Smooth muscle cell (in vitro differentiated cells): ENCODE measurements around the gene NTNG2. TPM values are rescaled to one million over a fixed set of nuclear protein-coding genes. Genes with fewer than 3 reads are reported as not detected.

Source experiments
- DNase-seq: peaks from one replicate; lab custom pipeline; 2025; ENCODE audit not compliant: unreplicated experiment; lab: John Stamatoyannopoulos, UW
- H2AFZ ChIP-seq: fragments of 200-600 bp; sonication (generic); 2 replicates; pipeline ENCODE4 v1.6.0; 2016; ENCODE audit warnings: antibody characterized with exemption, low read depth, mild to moderate bottlenecking
- H3F3A ChIP-seq: fragments of 200-600 bp; sonication (generic); 2 replicates; pipeline ENCODE4 v1.6.0; 2017; ENCODE audit warnings: antibody characterized with exemption, low read depth
- H3K27ac ChIP-seq: fragments of 200-600 bp; sonication (generic); 2 replicates; pipeline ENCODE4 v1.5.1; 2016; ENCODE audit warnings: low read depth, mild to moderate bottlenecking
- H3K27me3 ChIP-seq: fragments of 200-600 bp; sonication (generic); 2 replicates; pipeline ENCODE4 v1.6.1; 2016; ENCODE audit warnings: low read depth, mild to moderate bottlenecking
- H3K36me3 ChIP-seq: fragments of 200-600 bp; sonication (generic); 2 replicates; pipeline ENCODE4 v1.5.1; 2016; ENCODE audit warnings: low read depth
- H3K4me1 ChIP-seq: fragments of 200-600 bp; sonication (generic); 2 replicates; pipeline ENCODE4 v1.5.1; 2016; ENCODE audit warnings: low read depth
- H3K4me2 ChIP-seq: fragments of 200-600 bp; sonication (generic); 2 replicates; pipeline ENCODE4 v1.6.0; 2016; ENCODE audit warnings: mild to moderate bottlenecking
- H3K4me3 ChIP-seq: fragments of 200-600 bp; sonication (generic); 2 replicates; pipeline ENCODE4 v1.5.1; 2016; ENCODE audit warnings: mild to moderate bottlenecking
- H3K79me2 ChIP-seq: fragments of 200-600 bp; sonication (generic); 2 replicates; pipeline ENCODE4 v1.6.0; 2016; ENCODE audit warnings: low read depth, mild to moderate bottlenecking
- H3K9ac ChIP-seq: fragments of 200-600 bp; sonication (generic); 2 replicates; pipeline ENCODE4 v1.6.0; 2016; ENCODE audit warnings: low read depth
- H3K9me3 ChIP-seq: fragments of 200-600 bp; sonication (generic); replicated peaks from 2 replicates; pipeline ENCODE4 v1.5.1; 2016; ENCODE audit warnings: low read depth
- H4K20me1 ChIP-seq: fragments of 200-600 bp; sonication (generic); 2 replicates; pipeline ENCODE4 v1.6.0; 2016; ENCODE audit warnings: low read depth
- CTCF ChIP-seq: fragments of 200-600 bp; sonication (generic); IDR thresholded peaks from 2 replicates; pipeline ENCODE4 v1.5.1; 2017; ENCODE audit warnings: borderline replicate concordance, mild to moderate bottlenecking, antibody characterized with exemption; ENCODE audit not compliant: insufficient read depth, poor library complexity, severe bottlenecking
- WGBS: methylation state at CpG from one replicate; pipeline ENCODE4 v1.1.7; 2016; ENCODE audit warnings: low lambda C conversion rate; 5-methylcytosine and 5-hydroxymethylcytosine counted together
- polyA plus RNA-seq: library from polyadenylated mRNA; unstranded; fragments of >200 nt; fragmentation: Nextera tagmentation; extraction: Ambion mirVana; gene quantifications from 2 replicates; pipeline ENCODE4 v1.2.1, GENCODE V29; 2016
- total RNA-seq: library from RNA; depleted of rRNA; stranded (reverse); fragments of >200 nt; gene quantifications from 2 replicates; pipeline ENCODE4 v1.2.3, GENCODE V29; 2014

The NTNG2 gene
- total and polyA plus RNA-seq, 2 experiments from 2014 or later, result 0.36 to 1.0 TPM

GRCh38 chr9:132249690-132250089, 87.8 kb downstream of the NTNG2 start:
- H3K4me2 ChIP-seq, result no peak overlapping the region
- H3K27me3 ChIP-seq, result peaks cover 2% of the 10 kb centered on the region
- 93% methylated on average over 5 of the region's 8 CpGs for WGBS
- no peak overlapping the region for H2AFZ ChIP-seq
- no peaks in the 10 kb centered on the region for H3K79me2 ChIP-seq
- no peak overlapping the region for H3K4me3 ChIP-seq
- no peak overlapping the region for H3K9ac ChIP-seq
- DNase-seq, result no peak
- no peak for TF ChIP-seq CTCF
- no peaks in the 10 kb centered on the region for H3K9me3 ChIP-seq
- H3K4me1 ChIP-seq, result no peaks in the 10 kb centered on the region
- no peaks in the 10 kb centered on the region for H3K36me3 ChIP-seq
- H4K20me1 ChIP-seq, result no peaks in the 10 kb centered on the region
- no peaks in the 10 kb centered on the region for H3F3A ChIP-seq
- H3K27ac ChIP-seq, result no peak overlapping the region

- no peak overlapping the region for H3K4me3 ChIP-seq
- H3K79me2 ChIP-seq, result no peaks in the 10 kb centered on the region
- H2AFZ ChIP-seq, result no peak overlapping the region
- no peaks in the 10 kb centered on the region for H3K4me1 ChIP-seq
- H4K20me1 ChIP-seq, result no peaks in the 10 kb centered on the region
- H3F3A ChIP-seq, result no peaks in the 10 kb centered on the region
- 92% methylated on average over 20 of the region's 20 CpGs for WGBS
- no peak for TF ChIP-seq CTCF
- no peak for DNase-seq
- no peaks in the 10 kb centered on the region for H3K27me3 ChIP-seq
- H3K27ac ChIP-seq, result no peak overlapping the region
- no peak overlapping the region for H3K9ac ChIP-seq
- no peak overlapping the region for H3K4me2 ChIP-seq
- no peaks in the 10 kb centered on the region for H3K9me3 ChIP-seq
- H3K36me3 ChIP-seq, result no peaks in the 10 kb centered on the region
Observed at GRCh38 chr9:132250324-132251262, 88.7 kb downstream of the NTNG2 start.

DNA sequence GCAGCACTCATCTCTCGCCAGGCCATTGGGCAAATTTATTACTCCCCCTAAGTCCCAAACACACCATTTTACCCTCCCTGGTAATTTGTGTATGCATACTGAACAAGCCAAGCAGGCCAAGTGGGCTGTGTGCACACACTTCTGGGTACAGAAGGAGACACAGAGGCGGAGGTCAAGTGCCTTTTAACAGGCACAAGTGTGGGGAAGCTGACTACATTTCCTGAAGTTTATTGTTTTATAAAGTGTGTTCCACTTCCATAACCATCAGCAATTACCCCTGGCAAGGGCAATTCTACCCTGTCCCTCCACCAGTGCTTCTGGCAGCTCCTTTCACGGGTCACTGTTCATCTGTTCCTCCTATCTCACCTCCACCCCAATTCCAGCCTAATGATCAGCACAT, 99.0 kb downstream of the NTNG2 start:
- 97% methylated on average over 3 of the region's 3 CpGs for WGBS
- no peak for DNase-seq
- Histone ChIP-seq H3K4me2 (no peak overlapping the region), H3K36me3 (peaks cover 7% of the 10 kb centered on the region), H3K27me3 (no peaks in the 10 kb centered on the region), H3K79me2 (no peaks in the 10 kb centered on the region), H2AFZ (no peak overlapping the region), H3K9me3 (no peaks in the 10 kb centered on the region), H3K4me3 (no peak overlapping the region), H3K27ac (no peak overlapping the region), H3K9ac (no peak overlapping the region), H3F3A (peaks cover 4% of the 10 kb centered on the region), H3K4me1 (no peaks in the 10 kb centered on the region), H4K20me1 (peaks cover 45% of the 10 kb centered on the region)
- TF ChIP-seq CTCF, result no peak

- no peak for DNase-seq
- WGBS, result over 99% methylated on average over 3 of the region's 3 CpGs
- H3K36me3 ChIP-seq, result peaks cover 14% of the 10 kb centered on the region
Observed at GRCh38 chr9:132266017-132266416, 104.2 kb downstream of the NTNG2 start.

More at GRCh38 chr9:132266017-132266416, 104.2 kb downstream of the NTNG2 start:
- Histone ChIP-seq H3K27me3 (no peaks in the 10 kb centered on the region), H3K9me3 (no peaks in the 10 kb centered on the region), H4K20me1 (peaks cover 63% of the 10 kb centered on the region), H3K4me2 (no peak overlapping the region), H3K79me2 (no peaks in the 10 kb centered on the region), H3K4me1 (no peaks in the 10 kb centered on the region), H3K4me3 (no peak overlapping the region), H3K9ac (no peak overlapping the region), H2AFZ (no peak overlapping the region), H3F3A (peaks cover 12% of the 10 kb centered on the region), H3K27ac (no peak overlapping the region)
- TF ChIP-seq CTCF, result no peak
